ENCODE data around the gene MYBPC2. TPM values are rescaled to one million over a fixed set of nuclear protein-coding genes. Genes with fewer than 3 reads are reported as not detected.

The MYBPC2 gene
- total and polyA plus RNA-seq, 2 of the 4 experiments (the other 2 are of a cell fraction) = not detected

- no peak overlapping the region for H3K4me3 ChIP-seq (ENCODE audit: insufficient read depth, low read depth, low read length)
- no peak overlapping the region for H3K18ac ChIP-seq (ENCODE audit: low read depth, low read length)
- peaks cover 14% of the 10 kb centered on the region for H3K36me3 ChIP-seq (ENCODE audit: control insufficient read depth, insufficient read depth, low read length)
- no peak overlapping the region for H3K9ac ChIP-seq (ENCODE audit: low read depth, low read length)
- H2AK9ac ChIP-seq (replicated peaks; ENCODE audit: low read depth, low read length, poor library complexity) = no peak overlapping the region
- no peak overlapping the region for H2AK5ac ChIP-seq (ENCODE audit: low read depth, low read length)
- no peak overlapping the region for H3K4me2 ChIP-seq (ENCODE audit: low read depth, low read length)
- no peak overlapping the region for H2BK5ac ChIP-seq (ENCODE audit: low read depth, low read length, poor library complexity, severe bottlenecking)
- H2BK15ac ChIP-seq (ENCODE audit: low read depth, low read length) = no peak overlapping the region
- no peaks in the 10 kb centered on the region for H3K9me3 ChIP-seq (ENCODE audit: control insufficient read depth, insufficient read depth, low read length)
- H4K8ac ChIP-seq (ENCODE audit: low read depth in 2 of 2, low read length in 2 of 2) = no peak overlapping the region
- H3K27ac ChIP-seq (ENCODE audit: insufficient read depth, low read length) = no peak overlapping the region
- H3K23ac ChIP-seq (ENCODE audit: low read depth, low read length) = no peak overlapping the region
- TF ChIP-seq MAFK (IDR thresholded peaks at IDR 0.05; ENCODE audit: low read depth, low read length) (no peak), RCOR1 (IDR thresholded peaks at IDR 0.05; ENCODE audit: insufficient replicate concordance, low read length) (no peak), USF2 (IDR thresholded peaks at IDR 0.05; ENCODE audit: low read depth, low read length) (no peak), SMC3 (IDR thresholded peaks at IDR 0.05; ENCODE audit: low read depth, low read length) (no peak), MXI1 (IDR thresholded peaks at IDR 0.05; ENCODE audit: borderline replicate concordance, low read depth, low read length) (no peak), FOS (IDR thresholded peaks at IDR 0.05; ENCODE audit: low read depth, low read length) (no peak), POLR2A (IDR thresholded peaks at IDR 0.05; ENCODE audit: low read depth, low read length) (no peak), CHD1 (IDR thresholded peaks at IDR 0.05; ENCODE audit: low read depth, low read length) (no peak), CTCF (conservative IDR thresholded peaks at IDR 0.05; ENCODE audit: low read depth, low read length) (no peak), NFE2L2 (IDR thresholded peaks at IDR 0.05; ENCODE audit: low read depth, low read length) (no peak), ELK1 (IDR thresholded peaks at IDR 0.05; ENCODE audit: borderline replicate concordance, low read depth, low read length) (no peak), RFX5 (IDR thresholded peaks at IDR 0.05; ENCODE audit: low read depth, low read length) (no peak), RAD21 (IDR thresholded peaks at IDR 0.05; ENCODE audit: low read length) (no peak), CEBPB (IDR thresholded peaks at IDR 0.05; ENCODE audit: low read depth, low read length) (no peak), MAZ (IDR thresholded peaks at IDR 0.05; ENCODE audit: borderline replicate concordance, low read depth, low read length) (no peak), BHLHE40 (IDR thresholded peaks at IDR 0.05; ENCODE audit: low read depth, low read length) (no peak)
- H4K20me1 ChIP-seq (ENCODE audit: insufficient read depth, low read length) = no peaks in the 10 kb centered on the region
- H4K91ac ChIP-seq (ENCODE audit: insufficient read depth, low read depth, low read length) = no peak overlapping the region
- no peak overlapping the region for H3K4ac ChIP-seq (ENCODE audit: low read depth, low read length)
- no peaks in the 10 kb centered on the region for H3K27me3 ChIP-seq (ENCODE audit: control insufficient read depth, insufficient read depth, low read length)
- H3K9me1 ChIP-seq (ENCODE audit: insufficient read depth, low read length) = no peaks in the 10 kb centered on the region; the same call in 1 of the 2 replicates
- H3K79me1 ChIP-seq (ENCODE audit: low read depth in 1 of 2, low read length in 2 of 2) = no peaks in the 10 kb centered on the region
- H3K56ac ChIP-seq (ENCODE audit: extremely low read depth, insufficient read depth, low read length) = no peak overlapping the region
- WGBS, 2 experiments (ENCODE audit: extremely low coverage in 2 of 2, insufficient read length in 1 of 2) = 85% methylated on average over 8 of the region's 22 CpGs; no CpG with 5 or more reads in 1 of the 2 experiments
- H3K14ac ChIP-seq (replicated peaks; ENCODE audit: low read depth, low read length) = no peak overlapping the region
- H2BK20ac ChIP-seq (ENCODE audit: low read depth, low read length) = no peak overlapping the region
- DNase-seq (no peak), ATAC-seq (ENCODE audit: low read depth) (no peak)
- H3K4me1 ChIP-seq (ENCODE audit: control insufficient read depth, insufficient read depth, low read length) = no peaks in the 10 kb centered on the region
- in situ Hi-C loops (cut with MboI; ENCODE audit: low sequenced_read_pairs) = no loop called here
- no peak overlapping the region for H4K5ac ChIP-seq (ENCODE audit: low read depth, low read length)
- POLR2A ChIA-PET (ENCODE audit: unreplicated experiment) = no interaction called here
- CTCF ChIA-PET = no interaction called here
- H2AFZ ChIP-seq (replicated peaks; ENCODE audit: low read length, poor library complexity) = no peak overlapping the region
- dilution Hi-C loops (cut with HindIII; ENCODE audit: low sequenced_read_pairs, unreplicated experiment) = no loop called here
- H2BK120ac ChIP-seq (ENCODE audit: low read depth, low read length) = no peak overlapping the region
- BruUV-seq (replicated peaks) = no TSS peak
- intact Hi-C loops (cut with micrococcal nuclease) = no loop called here
Measured at GRCh38 chr19:50406156-50406820, 26.4 kb upstream of the MYBPC2 start.
